Measurements from ENCODE around the gene HRH4.
A peak's percentile ranks its signal among the peaks of the same experiment; 100 is the strongest.

Gene HRH4

GRCh38 chr18:24506175-24506574, 45.7 kb downstream of the HRH4 start:
- no peak for TF ChIP-seq CTCF (IDR thresholded peaks at IDR 0.05; ENCODE audit: extremely low read depth, missing control alignments)
- DNase-seq (ENCODE audit: low spot score): no peak

DNA sequence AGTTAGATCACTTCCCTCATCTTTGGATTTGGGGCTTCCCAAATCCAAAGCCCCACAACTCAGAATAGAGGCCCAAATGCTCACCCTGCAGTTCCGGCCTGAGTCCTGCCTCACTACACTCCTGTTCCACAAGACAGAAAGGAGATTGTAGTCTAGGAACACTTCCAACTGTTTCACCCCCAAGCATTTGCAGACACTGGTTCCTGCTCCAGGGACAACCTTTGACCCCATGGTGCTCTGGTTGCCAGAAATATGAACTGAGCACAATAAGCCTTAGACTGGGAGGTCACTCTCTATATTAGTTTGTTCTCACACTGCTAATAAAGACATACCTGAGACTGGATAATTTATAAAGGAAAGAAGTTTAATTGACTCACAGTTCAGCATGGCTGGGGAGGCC, 49.0 kb downstream of the HRH4 start:
- no peak for TF ChIP-seq CTCF (IDR thresholded peaks at IDR 0.05; ENCODE audit: extremely low read depth, missing control alignments)
- DNase-seq (ENCODE audit: low spot score): no peak

- peak; percentile 45 for DNase-seq (ENCODE audit: low spot score)
- TF ChIP-seq CTCF (IDR thresholded peaks at IDR 0.05; ENCODE audit: extremely low read depth, missing control alignments): peak; percentile 38
Measured at GRCh38 chr18:24514439-24514838, 54.0 kb downstream of the HRH4 start.

DNA sequence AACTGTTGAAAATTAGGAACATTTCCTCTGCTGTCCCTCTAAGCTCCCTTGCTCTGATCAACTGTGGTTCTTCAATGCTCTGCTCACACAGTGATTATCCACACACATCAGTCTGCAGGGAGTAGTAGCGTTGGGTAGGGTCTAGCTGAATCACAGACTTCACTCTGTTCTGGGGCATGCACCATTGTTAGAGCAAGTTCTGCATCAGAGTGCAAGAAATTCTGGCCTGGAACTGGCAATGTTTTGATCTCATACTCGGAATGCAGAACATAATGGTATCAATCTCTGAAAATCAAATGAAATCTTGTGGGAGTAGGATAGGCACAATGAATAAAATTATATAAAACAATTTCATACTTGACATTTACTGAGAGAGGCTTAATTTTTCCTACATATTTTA, 55.3 kb downstream of the HRH4 start:
- TF ChIP-seq CTCF (IDR thresholded peaks at IDR 0.05; ENCODE audit: extremely low read depth, missing control alignments): no peak
- DNase-seq (ENCODE audit: low spot score): no peak

- DNase-seq (ENCODE audit: low spot score): no peak
- TF ChIP-seq CTCF (IDR thresholded peaks at IDR 0.05; ENCODE audit: extremely low read depth, missing control alignments): no peak
Measured at GRCh38 chr18:24516261-24516660, 55.8 kb downstream of the HRH4 start.

DNA sequence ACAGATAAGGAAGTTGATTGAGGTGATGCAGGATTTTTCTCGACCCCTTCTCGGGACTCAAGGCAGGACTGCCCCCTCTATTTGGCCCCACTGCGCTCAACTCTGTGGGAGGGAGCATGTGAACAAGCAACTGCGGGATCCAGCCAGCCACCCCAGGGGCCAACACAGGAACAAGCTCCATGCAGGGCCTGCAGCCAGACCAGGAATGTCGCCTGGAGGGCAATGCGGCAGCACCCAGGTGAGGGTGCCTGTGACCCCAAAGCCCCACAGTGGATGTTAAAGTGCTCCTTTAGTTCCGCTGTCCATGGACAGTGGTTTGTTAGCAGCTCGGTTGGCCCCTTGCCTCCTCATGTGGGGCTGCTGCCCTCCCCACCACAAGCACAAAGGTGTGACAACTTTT, 57.1 kb downstream of the HRH4 start:
- TF ChIP-seq CTCF (IDR thresholded peaks at IDR 0.05; ENCODE audit: extremely low read depth, missing control alignments): no peak
- no peak for DNase-seq (ENCODE audit: low spot score)

DNA sequence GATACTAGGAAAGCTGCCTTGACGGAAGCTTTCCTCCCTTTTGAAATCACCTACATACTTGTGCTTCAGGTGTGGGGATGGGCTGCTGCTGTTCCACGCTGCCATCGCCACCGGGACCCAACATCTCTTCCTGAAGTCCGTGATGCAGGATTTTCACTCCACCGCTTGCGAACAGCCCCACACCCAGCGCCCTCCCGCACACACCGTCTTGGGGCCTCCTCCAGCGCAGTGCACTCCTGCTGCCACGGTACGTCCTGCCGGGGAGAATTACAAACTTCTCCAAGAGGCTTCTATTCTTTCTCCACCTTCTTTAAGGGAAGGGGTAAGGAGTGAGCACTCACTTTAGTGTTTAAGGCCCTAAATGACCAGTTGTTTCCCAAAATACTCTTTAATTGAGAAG, 58.2 kb downstream of the HRH4 start:
- DNase-seq (ENCODE audit: low spot score): no peak
- no peak for TF ChIP-seq CTCF (IDR thresholded peaks at IDR 0.05; ENCODE audit: extremely low read depth, missing control alignments)

Measured in GM20000 (cell line).